ENCODE measurements around the gene TEX261.

- TF ChIP-seq POLR2A (IDR thresholded peaks at IDR 0.05; ENCODE audit: low read length), result no peak
- TF ChIP-seq GATA1 (IDR thresholded peaks at IDR 0.05; ENCODE audit: low read depth, low read length), result no peak
Observed at GRCh38 chr2:70947556-70948184, 47.0 kb downstream of the TEX261 start.
